HepG2 (cell line): Measurements from ENCODE around the gene STAT1.

Experiments
- DPF2 ChIP-seq: sonication (generic); formaldehyde crosslinking; IDR thresholded peaks from 2 replicates; pipeline ENCODE4 v1.4.0; 2020; ENCODE audit warnings: mild to moderate bottlenecking, low read depth, missing genetic modification reagents, borderline replicate concordance
- RFXANK ChIP-seq: IDR thresholded peaks from 2 replicates; pipeline ENCODE4 v1.6.1; 2016
- ZNF562 ChIP-seq: sonication (generic); formaldehyde crosslinking; IDR thresholded peaks from 2 replicates; pipeline ENCODE4 v1.8.0; 2022; ENCODE audit warnings: missing genetic modification reagents, borderline replicate concordance

GRCh38 chr2:191030521-191031154, 16.7 kb upstream of the STAT1 start:
- TF ChIP-seq DPF2 (no peak), RFXANK (no peak), ZNF562 (CRISPR knock-in tag) (no peak)
